NT2/D1 (cell line): ENCODE results near the gene GABBR2.

Experiments used
- YY1 ChIP-seq: IDR thresholded peaks from 2 replicates; pipeline ENCODE4 v1.6.1; 2011; ENCODE audit not compliant: insufficient read length, insufficient read depth
- ZNF274 ChIP-seq: IDR thresholded peaks from 2 replicates; pipeline ENCODE4 v1.6.1; 2011; ENCODE audit warnings: mild to moderate bottlenecking, low read depth, low read length

GRCh38 chr9:98639133-98639532 lies 69.6 kb downstream of the GABBR2 start:
- TF ChIP-seq ZNF274 (no peak), YY1 (no peak)
